Measurements from ENCODE around the gene TCF7L1. TPM values are rescaled to one million over a fixed set of nuclear protein-coding genes. Genes with fewer than 3 reads are reported as not detected.

TCF7L1 gene
- total RNA-seq, 1 donor from 2014 or later: 8.0 TPM

DNA sequence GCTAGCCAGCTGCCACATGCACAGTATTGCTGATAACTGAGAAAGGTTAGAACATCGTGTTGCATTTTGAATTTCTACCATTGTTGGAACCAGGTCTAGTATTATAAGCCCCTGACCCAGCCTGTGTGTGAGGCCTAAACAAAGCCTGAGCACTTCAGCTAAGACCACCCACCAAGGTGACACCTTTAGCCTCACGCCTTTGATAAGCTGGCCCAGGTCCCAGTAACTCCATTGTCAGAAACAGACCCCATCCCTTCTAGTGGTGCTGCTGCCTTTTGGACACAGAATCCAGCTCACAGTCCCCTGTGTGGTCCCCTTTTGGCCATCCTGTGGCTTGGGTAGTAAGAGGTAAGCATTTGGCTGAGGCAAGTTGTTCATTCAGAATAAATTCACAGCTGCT is 223.0 kb downstream of the TCF7L1 start:
- DNase-seq: no peak

DNA sequence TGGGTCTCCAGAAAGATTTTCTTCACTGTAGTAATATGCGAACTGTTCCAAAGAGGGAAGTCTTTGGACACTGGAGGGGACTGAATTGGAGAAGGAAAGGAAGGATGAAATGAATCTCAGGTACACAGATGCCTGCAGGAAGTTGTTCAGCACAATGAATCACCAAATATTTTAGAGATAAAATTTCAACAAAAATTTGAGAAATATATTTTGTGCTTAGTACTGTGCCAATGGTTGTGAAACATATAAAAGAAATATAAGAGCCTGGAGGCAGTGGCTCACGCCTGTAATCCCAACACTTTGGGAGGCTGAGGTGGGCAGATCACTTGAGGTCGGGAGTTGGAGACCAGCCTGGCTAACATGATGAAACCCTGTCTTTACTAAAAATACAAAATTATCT is 224.5 kb downstream of the TCF7L1 start:
- no peak for DNase-seq

Small RNA genes within 50 kb of the gene (small RNA-seq; reads per million reads assigned to genes)
- gene AC093162.1 (ENCODE audit: low replicate concordance) (not detected), gene RF00019 (ENCODE audit: low replicate concordance) (not detected), gene RNU6-674P (ENCODE audit: low replicate concordance) (not detected)

Other genes with a start within 250 kb of the TCF7L1 start
- 2,067 TPM for gene TMSB10, start 227.7 kb upstream of the TCF7L1 start, total RNA-seq
- 31.9 TPM for gene KCMF1, start 162.2 kb upstream of the TCF7L1 start, total RNA-seq
- 48.3 TPM for gene TGOLN2, start 194.6 kb downstream of the TCF7L1 start, total RNA-seq
- 33.2 TPM for gene RETSAT, start 221.1 kb downstream of the TCF7L1 start, total RNA-seq
- 19.0 TPM for gene ELMOD3, start 221.4 kb downstream of the TCF7L1 start, total RNA-seq

Measured in skin of body (tissue), 3 donors.